H9 (cell line): Measurements from ENCODE around the gene RAPSN. TPM values are rescaled to one million over a fixed set of nuclear protein-coding genes. Genes with fewer than 3 reads are reported as not detected.

Experiments used
- DNase-seq: peaks from one replicate; pipeline ENCODE4 v3.0.0-alpha.2; 2017
- H2AFZ ChIP-seq: one replicate; pipeline ENCODE4 v1.6.1; 2013; ENCODE audit warnings: mild to moderate bottlenecking, low read length, control low read depth, moderate library complexity
- H2AK5ac ChIP-seq: 2 replicates; pipeline ENCODE4 v1.6.1; 2013; ENCODE audit warnings: low read length, control low read depth, mixed read lengths; ENCODE audit not compliant: insufficient read length
- H2BK120ac ChIP-seq: one replicate; pipeline ENCODE4 v1.6.1; 2013; ENCODE audit warnings: low read depth, mild to moderate bottlenecking, low read length, control low read depth, inconsistent platforms; ENCODE audit not compliant: poor library complexity, severe bottlenecking
- H2BK12ac ChIP-seq: 2 replicates; pipeline ENCODE4 v1.6.1; 2013; ENCODE audit warnings: low read length, control low read depth, mixed read lengths, low read depth; ENCODE audit not compliant: insufficient read length
- H2BK15ac ChIP-seq: 2 replicates; pipeline ENCODE4 v1.6.1; 2013; ENCODE audit warnings: low read depth, low read length, control low read depth
- H2BK20ac ChIP-seq: one replicate; pipeline ENCODE4 v1.6.1; 2013; ENCODE audit warnings: low read depth, mild to moderate bottlenecking, low read length, control low read depth, inconsistent platforms; ENCODE audit not compliant: poor library complexity, severe bottlenecking
- H2BK5ac ChIP-seq: 2 replicates; pipeline ENCODE4 v1.6.1; 2013; ENCODE audit warnings: low read length, control low read depth, mixed read lengths; ENCODE audit not compliant: insufficient read length
- H3K14ac ChIP-seq: 2 replicates; pipeline ENCODE4 v1.6.1; 2013; ENCODE audit warnings: low read length, control low read depth; ENCODE audit not compliant: insufficient read depth
- H3K18ac ChIP-seq: 2 replicates; pipeline ENCODE4 v1.6.1; 2013; ENCODE audit warnings: low read depth, mild to moderate bottlenecking, mixed read lengths, low read length, control low read depth; ENCODE audit not compliant: insufficient read length
- H3K23ac ChIP-seq: 2 replicates; pipeline ENCODE4 v1.6.1; 2013; ENCODE audit warnings: low read length, control low read depth, mixed read lengths, low read depth; ENCODE audit not compliant: insufficient read length
- H3K23me2 ChIP-seq: 2 replicates; pipeline ENCODE4 v1.6.1; 2013; ENCODE audit warnings: low read depth, mild to moderate bottlenecking, mixed read lengths, low read length, control low read depth; ENCODE audit not compliant: insufficient read length, poor library complexity, severe bottlenecking
- H3K27ac ChIP-seq: 2 replicates; pipeline ENCODE4 v1.5.1; 2013; ENCODE audit warnings: low read length, control low read depth, mixed read lengths, low read depth; ENCODE audit not compliant: insufficient read length
- H3K27me3 ChIP-seq: 2 replicates; pipeline ENCODE4 v1.6.1; 2013; ENCODE audit warnings: low read length, control low read depth, inconsistent platforms; ENCODE audit not compliant: insufficient read depth
- H3K4ac ChIP-seq: 2 replicates; pipeline ENCODE4 v1.6.1; 2013; ENCODE audit warnings: low read depth, mild to moderate bottlenecking, control low read depth, inconsistent platforms, low read length, moderate library complexity
- H3K4me1 ChIP-seq: 2 replicates; pipeline ENCODE4 v1.6.1; 2013; ENCODE audit warnings: low read length, control low read depth, inconsistent platforms; ENCODE audit not compliant: insufficient read depth
- H3K4me2 ChIP-seq: 2 replicates; pipeline ENCODE4 v1.6.1; 2013; ENCODE audit warnings: low read length, control low read depth, mixed read lengths; ENCODE audit not compliant: insufficient read length, insufficient read depth
- H3K56ac ChIP-seq: 2 replicates; pipeline ENCODE4 v1.6.1; 2013; ENCODE audit warnings: low read depth, mild to moderate bottlenecking, mixed read lengths, low read length, control low read depth; ENCODE audit not compliant: insufficient read length
- H3K79me1 ChIP-seq: 2 replicates; pipeline ENCODE4 v1.6.1; 2013; ENCODE audit warnings: low read depth, mild to moderate bottlenecking, moderate library complexity, low read length, control low read depth, inconsistent platforms; ENCODE audit not compliant: insufficient read depth, poor library complexity, severe bottlenecking
- H3K79me2 ChIP-seq: 2 replicates; pipeline ENCODE4 v1.6.1; 2013; ENCODE audit warnings: low read length, control low read depth, inconsistent platforms; ENCODE audit not compliant: insufficient read depth
- H3K9ac ChIP-seq: 2 replicates; pipeline ENCODE4 v1.6.1; 2013; ENCODE audit warnings: low read length, control low read depth, mixed read lengths; ENCODE audit not compliant: insufficient read length; ENCODE audit errors: extremely low read depth
- H3K9me3 ChIP-seq: one replicate; pipeline ENCODE4 v1.6.1; 2013; ENCODE audit warnings: low read depth, low read length, inconsistent platforms; ENCODE audit not compliant: control insufficient read depth
- H3T11ph ChIP-seq: one replicate; pipeline ENCODE4 v1.6.1; 2013; ENCODE audit warnings: mild to moderate bottlenecking, low read length, control low read depth, inconsistent platforms
- H4K20me1 ChIP-seq: one replicate; pipeline ENCODE4 v1.6.1; 2013; ENCODE audit not compliant: control insufficient read depth, insufficient read length, insufficient read depth
- H4K5ac ChIP-seq: 2 replicates; pipeline ENCODE4 v1.6.1; 2013; ENCODE audit warnings: low read depth, mild to moderate bottlenecking, mixed read lengths, low read length, control low read depth; ENCODE audit not compliant: insufficient read length
- H4K8ac ChIP-seq: replicated peaks from 2 replicates; pipeline ENCODE4 v1.6.1; 2013; ENCODE audit warnings: low read length, control low read depth, mixed read lengths, low read depth; ENCODE audit not compliant: insufficient read length
- H4K91ac ChIP-seq: 2 replicates; pipeline ENCODE4 v1.6.1; 2013; ENCODE audit warnings: low read depth, mild to moderate bottlenecking, moderate library complexity, mixed read lengths, low read length, control low read depth; ENCODE audit not compliant: insufficient read length
- H3K27ac Mint-ChIP-seq, 3 experiments: 2 replicates in 2 of 3; 3 replicates in 1 of 3; pipeline ENCODE4 v1.8.0; 2020 to 2021; ENCODE audit warnings: mixed read lengths in 3 of 3, mild to moderate bottlenecking in 1 of 3, moderate library complexity in 1 of 3
- H3K27me3 Mint-ChIP-seq: 2 replicates; pipeline ENCODE4 v1.8.0; 2021; ENCODE audit warnings: low read depth, mild to moderate bottlenecking, moderate library complexity, mixed read lengths
- H3K36me3 Mint-ChIP-seq, 3 experiments: 2 replicates in 2 of 3; 3 replicates in 1 of 3; pipeline ENCODE4 v1.8.0; 2020 to 2021; ENCODE audit warnings: low read depth in 3 of 3, mixed read lengths in 3 of 3; ENCODE audit not compliant: insufficient read depth in 1 of 3
- H3K4me1 Mint-ChIP-seq, 2 experiments: 2 replicates each; pipeline ENCODE4 v1.8.0; 2020; ENCODE audit warnings: mixed read lengths in 2 of 2
- H3K4me3 Mint-ChIP-seq, 2 experiments: 2 replicates in 1 of 2; 3 replicates in 1 of 2; pipeline ENCODE4 v1.8.0; 2020 to 2021; ENCODE audit warnings: mild to moderate bottlenecking in 2 of 2, mixed read lengths in 2 of 2, moderate library complexity in 1 of 2
- H3K9me3 Mint-ChIP-seq, 2 experiments: 2 replicates in 1 of 2; 3 replicates in 1 of 2; pipeline ENCODE4 v1.8.0; 2020; ENCODE audit warnings: mild to moderate bottlenecking in 2 of 2, mixed read lengths in 2 of 2, moderate library complexity in 1 of 2
- CTCF ChIP-seq: fragments of 200-600 bp; sonication (generic); conservative IDR thresholded peaks from 3 replicates; pipeline ENCODE4 v1.8.0; 2021; ENCODE audit warnings: antibody characterized with exemption, mild to moderate bottlenecking
- WGBS: extraction: QIAGEN DNeasy Blood & Tissue Kit; methylation state at CpG from one replicate; pipeline ENCODE4 v1.1.7; 2013; ENCODE audit warnings: missing lambda C conversion rate, low lambda C conversion rate, mixed read lengths; ENCODE audit not compliant: insufficient read length; ENCODE audit errors: extremely low coverage; 5-methylcytosine and 5-hydroxymethylcytosine counted together
- total RNA-seq: library from RNA; stranded (reverse); gene quantifications from 2 replicates; pipeline ENCODE4 v1.2.1, GENCODE V29; 2021

The RAPSN gene
- total RNA-seq, 1 experiment from 2014 or later = 0.48 TPM

DNA sequence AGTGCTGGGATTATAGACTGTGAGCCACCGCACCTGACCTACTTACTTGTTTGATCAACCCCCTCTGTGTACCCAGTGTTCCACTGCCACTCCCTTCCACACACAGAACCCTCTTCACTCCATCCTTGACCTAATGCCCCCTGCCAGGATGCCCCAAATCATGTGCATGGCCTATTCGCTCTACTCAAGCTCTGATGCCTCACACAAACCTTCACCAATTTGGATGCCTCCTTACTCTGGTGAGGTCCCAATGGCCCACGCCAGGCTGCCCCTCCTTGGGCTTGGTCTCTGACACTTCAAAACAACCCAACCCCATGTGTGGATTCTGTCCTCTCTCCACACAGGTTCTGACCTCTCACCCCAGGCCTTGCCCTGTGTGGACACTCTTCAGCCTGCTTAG lies 13.2 kb downstream of the RAPSN start:
- H3K36me3 Mint-ChIP-seq = no peaks in the 10 kb centered on the region; a peak in 1 of 7 replicates
- Histone ChIP-seq H3K4me1 (no peaks in the 10 kb centered on the region), H3K18ac (no peak overlapping the region), H3K9ac (no peak overlapping the region), H3K79me1 (no peaks in the 10 kb centered on the region), H2BK15ac (no peak overlapping the region), H2BK120ac (no peak overlapping the region), H3K4ac (no peak overlapping the region), H3K23ac (no peak overlapping the region), H3K56ac (no peak overlapping the region), H3K27ac (no peak overlapping the region), H3T11ph (no peak overlapping the region), H4K91ac (no peak overlapping the region), H2AK5ac (no peak overlapping the region), H2AFZ (no peak overlapping the region), H3K14ac (no peak overlapping the region), H4K20me1 (no peaks in the 10 kb centered on the region), H4K8ac (no peak overlapping the region), H3K9me3 (no peaks in the 10 kb centered on the region), H4K5ac (no peak overlapping the region), H3K27me3 (no peaks in the 10 kb centered on the region), H2BK5ac (no peak overlapping the region), H2BK12ac (no peak overlapping the region), H2BK20ac (no peak overlapping the region), H3K79me2 (no peaks in the 10 kb centered on the region), H3K4me2 (no peak overlapping the region), H3K23me2 (no peaks in the 10 kb centered on the region)
- no peak overlapping the region for H3K4me3 Mint-ChIP-seq
- TF ChIP-seq CTCF = no peak
- no peak for DNase-seq
- no peaks in the 10 kb centered on the region; the same call in 1 of the 2 replicates for H3K27me3 Mint-ChIP-seq
- H3K4me1 Mint-ChIP-seq = no peaks in the 10 kb centered on the region
- no peaks in the 10 kb centered on the region for H3K9me3 Mint-ChIP-seq
- H3K27ac Mint-ChIP-seq = peak overlapping the region in 1 of 3 experiments; percentile 85; a peak in 1 of 7 replicates
- WGBS = no CpG with 5 or more reads among the region's 3 CpGs
